Measurements from ENCODE around the gene SPACA9. TPM values are rescaled to one million over a fixed set of nuclear protein-coding genes. Genes with fewer than 3 reads are reported as not detected.

SPACA9 gene
- total and polyA plus RNA-seq, 2 experiments from 2014 or later: 1.1 to 1.5 TPM

DNA sequence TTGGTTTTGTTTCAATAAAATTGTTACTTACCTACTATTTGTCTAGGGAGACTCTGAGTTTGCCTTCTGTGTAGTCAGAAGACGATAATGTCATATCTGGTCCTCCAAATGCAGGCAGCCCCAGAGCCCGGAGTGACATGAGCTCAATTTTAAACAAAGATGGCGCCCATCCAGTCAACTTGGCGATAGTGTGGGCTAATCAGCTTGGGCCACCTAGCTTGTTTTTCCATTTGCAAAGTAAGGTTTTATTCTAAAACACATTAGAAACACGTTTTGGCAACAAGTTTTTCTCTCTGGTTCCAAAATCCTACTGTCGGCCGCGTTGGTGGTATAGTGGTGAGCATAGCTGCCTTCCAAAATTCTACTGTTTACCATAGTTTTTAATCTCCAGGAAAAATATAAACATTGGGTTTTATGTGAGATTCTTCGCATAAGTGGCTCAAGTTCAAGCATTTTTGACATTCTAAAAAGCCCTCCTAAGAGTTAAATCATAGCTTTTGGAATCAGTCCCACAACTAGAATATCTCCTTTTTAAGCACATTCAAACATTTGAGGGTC lies 52.6 kb downstream of the SPACA9 start:
- no peaks in the 10 kb centered on the region for H3K4me1 ChIP-seq (ENCODE audit: insufficient read depth)
- no peak overlapping the region for H3K27ac Mint-ChIP-seq
- no peak overlapping the region for H3K4me3 Mint-ChIP-seq
- peaks cover 12% of the 10 kb centered on the region for H3K36me3 Mint-ChIP-seq (ENCODE audit: low read depth)
- no peaks in the 10 kb centered on the region for H3K9me3 Mint-ChIP-seq
- H3K27me3 ChIP-seq (ENCODE audit: insufficient read depth): no peaks in the 10 kb centered on the region
- H3K27ac ChIP-seq (ENCODE audit: low read depth): no peak overlapping the region
- H3K27me3 Mint-ChIP-seq (ENCODE audit: insufficient read depth, low read depth, poor library complexity): no peaks in the 10 kb centered on the region
- peaks cover 14% of the 10 kb centered on the region; the same call in 1 of the 2 replicates for H3K36me3 ChIP-seq (ENCODE audit: insufficient read depth)
- TF ChIP-seq REST (IDR thresholded peaks at IDR 0.05; ENCODE audit: unreplicated experiment): no peak
- TF ChIP-seq ZNF462 (CRISPR knock-in tag; IDR thresholded peaks at IDR 0.05): no peak
- TF ChIP-seq CTCF (conservative IDR thresholded peaks at IDR 0.05; ENCODE audit: low read depth in 2 of 2): no peak
- no peak for TF ChIP-seq EZH2 (IDR thresholded peaks at IDR 0.05; ENCODE audit: low read depth, unreplicated experiment)
- no peak for TF ChIP-seq POLR2AphosphoS5 (IDR thresholded peaks at IDR 0.05; ENCODE audit: low read depth)
- H3K79me2 ChIP-seq (replicated peaks; ENCODE audit: insufficient read depth): peaks cover 22% of the 10 kb centered on the region
- H3F3A ChIP-seq (replicated peaks; ENCODE audit: low read depth): no peaks in the 10 kb centered on the region
- H4K20me1 ChIP-seq (replicated peaks; ENCODE audit: insufficient read depth): peaks cover 29% of the 10 kb centered on the region; the same call in 1 of the 2 replicates
- no peak overlapping the region for H3K4me3 ChIP-seq
- DNase-seq (ENCODE audit: low spot score): no peak
- ATAC-seq: no peak
- no peak overlapping the region for H3K4me2 ChIP-seq
- H2AFZ ChIP-seq: no peak overlapping the region
- H3K4me1 Mint-ChIP-seq: no peaks in the 10 kb centered on the region
- no peaks in the 10 kb centered on the region for H3K9me2 ChIP-seq (ENCODE audit: insufficient read depth)

All from GM23338 (cell line).